K562 (cell line): ENCODE data around the gene NLK. TPM values are rescaled to one million over a fixed set of nuclear protein-coding genes. Genes with fewer than 3 reads are reported as not detected.

Experiments
- ARID1B ChIP-seq: fragments of 450-650 bp; IDR thresholded peaks from 2 replicates; pipeline ENCODE4 v1.6.1; 2016; ENCODE audit warnings: antibody characterized with exemption, mild to moderate bottlenecking, inconsistent platforms
- ARID2 ChIP-seq: fragments of 450-650 bp; IDR thresholded peaks from 2 replicates; pipeline ENCODE4 v1.6.1; 2017; ENCODE audit warnings: antibody characterized with exemption, mild to moderate bottlenecking
- BRF2 ChIP-seq: IDR thresholded peaks from 3 replicates; pipeline ENCODE4 v1.6.1; 2011; ENCODE audit warnings: borderline replicate concordance, mild to moderate bottlenecking; ENCODE audit not compliant: insufficient read length, insufficient read depth
- DLX4 ChIP-seq: fragments of 250-450 bp; sonication (Bioruptor Pico); IDR thresholded peaks from 2 replicates; pipeline ENCODE4 v1.6.1; 2021; ENCODE audit warnings: mild to moderate bottlenecking
- FOSL1 ChIP-seq: fragments of 200-800 bp; sonication (Bioruptor generic); conservative IDR thresholded peaks from 2 replicates; pipeline ENCODE4 v1.6.1; 2016; ENCODE audit warnings: missing genetic modification characterization, missing compliant biosample characterization
- FOXA1 ChIP-seq: fragments of 450-650 bp; IDR thresholded peaks from 2 replicates; pipeline ENCODE4 v1.6.1; 2016; ENCODE audit warnings: mild to moderate bottlenecking, borderline replicate concordance
- GABPA ChIP-seq: fragments of 200-800 bp; sonication (Bioruptor generic); conservative IDR thresholded peaks from 2 replicates; pipeline ENCODE4 v1.6.1; 2016; ENCODE audit warnings: low read depth, missing genetic modification characterization, missing compliant biosample characterization
- HMG20A ChIP-seq: fragments of 450-650 bp; formaldehyde crosslinking; conservative IDR thresholded peaks from 2 replicates; pipeline ENCODE4 v1.4.0; 2020; ENCODE audit warnings: mild to moderate bottlenecking, mixed read lengths
- PBX2 ChIP-seq, 2 experiments: IDR thresholded peaks in 1 of 2; conservative IDR thresholded peaks in 1 of 2; 2 replicates each; pipeline ENCODE4 v1.6.1; 2016; ENCODE audit warnings: low read depth in 2 of 2, mild to moderate bottlenecking in 1 of 2, missing compliant biosample characterization in 1 of 2, missing genetic modification characterization in 1 of 2, moderate library complexity in 1 of 2
- PHF20 ChIP-seq: fragments of 450-650 bp; IDR thresholded peaks from 2 replicates; pipeline ENCODE4 v1.6.1; 2018; ENCODE audit not compliant: partially characterized antibody
- PML ChIP-seq: IDR thresholded peaks from 2 replicates; pipeline ENCODE4 v1.6.1; 2012; ENCODE audit warnings: low read length, inconsistent platforms
- PPARD ChIP-seq: fragments of 250-450 bp; sonication (Bioruptor Pico); IDR thresholded peaks from 2 replicates; pipeline ENCODE4 v1.8.0; 2022; ENCODE audit warnings: inconsistent platforms, mild to moderate bottlenecking, moderate library complexity
- RAD51 ChIP-seq: fragments of 450-650 bp; IDR thresholded peaks from 2 replicates; pipeline ENCODE4 v1.7.1; 2016; ENCODE audit warnings: low read depth, mild to moderate bottlenecking, borderline replicate concordance
- RBM34 ChIP-seq: fragments of 200-400 bp; formaldehyde crosslinking; IDR thresholded peaks from 2 replicates; pipeline ENCODE4 v1.6.1; 2018; ENCODE audit warnings: low read length, borderline replicate concordance; ENCODE audit not compliant: insufficient read depth
- SMC3 ChIP-seq: conservative IDR thresholded peaks from 2 replicates; pipeline ENCODE4 v1.6.1; 2011; ENCODE audit warnings: low read depth, low read length, improper control_type of control experiment; ENCODE audit not compliant: insufficient read depth
- TAF1 ChIP-seq: IDR thresholded peaks from 2 replicates; pipeline ENCODE4 v1.6.1; 2011; ENCODE audit warnings: mild to moderate bottlenecking, low read length, moderate library complexity; ENCODE audit not compliant: insufficient read depth, control insufficient read depth, severe bottlenecking; ENCODE audit errors: extremely low read depth
- TFAP4 ChIP-seq: sonication (generic); formaldehyde crosslinking; IDR thresholded peaks from 2 replicates; pipeline ENCODE4 v1.8.0; 2022; ENCODE audit warnings: missing genetic modification reagents, mild to moderate bottlenecking, moderate library complexity, borderline replicate concordance
- TRIM24 ChIP-seq, 2 experiments: fragments of 450-650 bp; IDR thresholded peaks; 2 replicates each; pipeline ENCODE4 v1.6.1; 2016
- ZNF121 ChIP-seq: sonication (generic); formaldehyde crosslinking; conservative IDR thresholded peaks from 2 replicates; pipeline ENCODE4 v1.8.0; 2022; ENCODE audit warnings: missing genetic modification reagents
- ZNF274 ChIP-seq: IDR thresholded peaks from 2 replicates; pipeline ENCODE4 v1.6.1; 2011; ENCODE audit warnings: low read depth, mild to moderate bottlenecking, low read length, moderate library complexity, borderline replicate concordance
- polyA plus RNA-seq, 8 experiments: library from polyadenylated mRNA; depleted of rRNA in 4 of 8; stranded (reverse) in 5 of 8; unstranded in 3 of 8; fragments of >200 nt; fragmentation: Nextera tagmentation in 2 of 8; fragmentation: Illumina TruSeq in 1 of 8; extraction: Ambion mirVana in 2 of 8; extraction: Trizol in 1 of 8; gene quantifications; 2 replicates each; pipeline versions ENCODE4 v1.2.1 to v1.2.3, GENCODE V29; 2011 to 2014; ENCODE audit warnings: inconsistent platforms in 1 of 8, missing spikeins in 1 of 8
- total RNA-seq, 7 experiments: library from RNA; depleted of rRNA in 6 of 7; stranded (reverse); fragments of >200 nt in 6 of 7; fragmentation: Illumina TruSeq in 2 of 7; extraction: Trizol in 2 of 7; gene quantifications; 2 replicates each; pipeline versions ENCODE4 v1.2.1 to v1.2.3, GENCODE V29; 2011 to 2021; ENCODE audit warnings: low replicate concordance in 1 of 7

NLK gene
- total and polyA plus RNA-seq, 9 of the 15 experiments (the other 6 are each of a cell fraction or from before 2014, with no cell fraction given): 10.9 to 59.6 (median 26.7) TPM

DNA sequence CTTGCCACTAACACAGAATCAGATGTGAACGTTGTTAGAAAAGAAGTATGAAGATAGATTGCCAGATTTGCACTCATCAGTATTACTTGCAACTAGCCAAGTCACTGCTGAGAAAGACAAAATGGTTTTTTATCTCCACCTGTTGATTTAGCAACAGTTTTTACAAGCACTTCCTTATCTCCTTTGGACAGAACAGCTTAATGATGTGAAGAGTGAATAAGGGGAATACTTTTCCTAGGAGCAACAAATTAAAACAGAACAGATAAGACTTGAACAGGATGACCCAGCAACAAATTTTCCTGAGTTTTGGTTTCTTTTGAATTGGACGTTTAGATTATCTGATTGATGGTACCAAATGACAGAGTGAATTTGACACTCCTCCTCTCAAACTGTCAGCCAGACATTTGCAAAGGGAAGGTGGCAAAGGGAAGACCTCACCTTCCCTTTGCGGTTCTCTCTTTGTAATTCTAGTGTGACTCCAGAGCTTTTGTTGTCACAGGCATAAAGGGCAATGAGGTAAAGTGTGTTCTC, 130.6 kb downstream of the NLK start (continued):
- TF ChIP-seq GABPA: peak; percentile 46
- TF ChIP-seq PHF20: no peak
- no peak for TF ChIP-seq DLX4
- TF ChIP-seq TRIM24 (IDR thresholded peaks at IDR 0.05): peak; percentile 95
- no peak for TF ChIP-seq ZNF121
- no peak; the same call in 1 of the 2 replicates for TF ChIP-seq HMG20A (CRISPR knock-in tag)
- TF ChIP-seq PPARD (CRISPR knock-in tag): no peak
- TF ChIP-seq PBX2 (CRISPR knock-in tag; IDR thresholded peaks at IDR 0.05; ENCODE audit: low read depth): 0 out of 2 replicates have a peak, but pooled peaks have one; percentile 20
- peak; percentile 99 for TF ChIP-seq PBX2 (tag; conservative IDR thresholded peaks at IDR 0.05; ENCODE audit: low read depth)
- peak; percentile 52; the same call in 1 of the 2 replicates for TF ChIP-seq RAD51
- peak; percentile 21; the same call in 1 of the 2 replicates for TF ChIP-seq FOXA1
- TF ChIP-seq ZNF274: no peak
- no peak for TF ChIP-seq ARID2
- no peak for TF ChIP-seq TAF1
- TF ChIP-seq ARID1B: peak; percentile 99
- peak; percentile 98 for TF ChIP-seq PML
- no peak for TF ChIP-seq RBM34
- no peak for TF ChIP-seq BRF2
- peak; percentile 94 for TF ChIP-seq FOSL1
- TF ChIP-seq SMC3: no peak
- no peak; the same call in 1 of the 2 replicates for TF ChIP-seq TFAP4 (CRISPR knock-in tag)
